ENCODE results near the gene ZNF687.
A peak's percentile ranks its signal among the peaks of the same experiment; 100 is the strongest.

Gene ZNF687

DNA sequence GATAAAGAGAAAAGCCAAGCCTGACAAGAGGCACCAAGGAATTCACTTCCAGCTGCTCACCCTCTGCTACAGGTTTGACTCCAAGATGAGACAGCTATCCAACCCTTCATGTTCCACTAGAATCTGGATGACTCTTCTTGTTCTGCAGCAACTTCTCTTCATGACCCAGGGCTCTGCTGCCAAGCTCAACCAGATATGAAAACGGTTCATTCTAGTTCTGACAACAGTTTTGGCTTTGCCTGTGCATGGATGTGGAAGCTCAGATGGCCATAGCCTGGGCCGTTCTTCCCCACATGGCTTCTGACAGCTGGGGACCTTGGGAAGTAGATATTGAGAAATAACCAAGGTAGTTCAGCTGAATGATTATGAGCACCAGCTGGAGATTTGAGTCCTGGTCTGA, 31.4 kb downstream of the ZNF687 start:
- no peak for DNase-seq

GRCh38 chr1:151314137-151314875, 32.2 kb downstream of the ZNF687 start:
- DNase-seq, result peak; percentile 71

GRCh38 chr1:151315565-151316235, 33.6 kb downstream of the ZNF687 start:
- no peak for DNase-seq

- no peak for DNase-seq
These were observed 36.9 kb downstream of the ZNF687 start for GRCh38 chr1:151318975-151319374.

DNA sequence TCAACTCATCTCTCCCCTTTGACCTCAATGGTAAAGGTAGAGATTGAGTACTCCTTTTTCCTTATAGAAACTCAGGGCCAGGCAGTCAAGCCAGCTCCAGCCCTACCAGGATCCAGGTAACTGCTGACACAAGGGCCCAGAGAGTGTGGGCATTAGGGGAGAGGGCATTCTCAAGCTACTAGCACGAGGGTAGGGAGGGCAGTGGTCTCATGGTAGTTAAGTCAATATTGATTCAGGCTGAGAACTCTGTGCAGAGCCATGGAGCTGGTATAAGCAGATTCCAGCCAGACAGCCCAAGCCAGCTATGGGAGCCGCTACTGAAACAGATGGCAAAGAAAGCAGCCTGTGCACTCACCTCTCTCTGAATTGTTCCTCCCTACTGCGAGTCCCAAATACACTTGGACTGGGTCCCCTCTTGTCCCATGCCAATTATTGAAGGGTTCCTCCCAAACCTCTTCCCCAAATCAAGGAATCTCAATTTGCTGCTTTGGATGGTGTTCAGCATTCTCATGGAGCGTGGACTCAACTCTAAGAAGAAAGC, 42.4 kb downstream of the ZNF687 start:
- DNase-seq, result no peak

- no peak for DNase-seq
These were observed 43.1 kb downstream of the ZNF687 start for GRCh38 chr1:151325231-151325630.

DNA sequence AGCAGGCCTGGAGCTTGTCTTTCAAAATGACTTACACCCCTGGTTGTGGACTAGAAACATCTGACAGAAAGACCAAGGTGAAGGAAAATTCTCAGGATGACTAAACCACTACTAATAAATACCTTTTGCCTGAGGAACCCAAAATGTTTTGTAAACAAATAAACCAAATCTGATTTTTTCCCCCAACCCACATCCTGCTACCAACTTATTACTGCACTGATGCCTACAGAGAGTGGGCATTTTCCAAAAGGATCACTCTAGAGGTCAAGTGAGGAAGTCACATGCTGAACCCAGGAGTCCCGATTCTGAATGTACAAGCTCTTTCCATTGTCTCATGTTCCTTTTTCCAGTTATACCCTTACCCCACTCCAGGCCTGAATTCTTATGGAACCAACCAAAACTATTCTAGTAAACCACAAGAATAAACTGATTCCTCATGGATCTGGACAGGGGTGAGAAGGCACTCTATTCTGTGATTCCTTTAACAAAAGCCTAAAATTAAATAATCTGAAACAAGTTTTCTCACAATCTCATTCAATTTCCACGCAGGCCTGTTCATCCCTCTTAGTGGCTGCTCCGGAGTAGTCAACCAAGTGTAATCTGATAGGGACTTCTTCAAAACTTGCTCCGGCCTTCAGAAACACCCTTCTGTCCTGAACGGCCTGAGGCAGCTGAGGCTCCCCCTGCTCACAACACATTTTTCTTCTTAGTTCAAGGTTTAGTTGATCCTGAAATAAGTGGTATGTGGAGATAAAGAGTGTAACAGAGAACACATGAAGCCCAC, 43.7 kb downstream of the ZNF687 start:
- no peak for DNase-seq

DNA sequence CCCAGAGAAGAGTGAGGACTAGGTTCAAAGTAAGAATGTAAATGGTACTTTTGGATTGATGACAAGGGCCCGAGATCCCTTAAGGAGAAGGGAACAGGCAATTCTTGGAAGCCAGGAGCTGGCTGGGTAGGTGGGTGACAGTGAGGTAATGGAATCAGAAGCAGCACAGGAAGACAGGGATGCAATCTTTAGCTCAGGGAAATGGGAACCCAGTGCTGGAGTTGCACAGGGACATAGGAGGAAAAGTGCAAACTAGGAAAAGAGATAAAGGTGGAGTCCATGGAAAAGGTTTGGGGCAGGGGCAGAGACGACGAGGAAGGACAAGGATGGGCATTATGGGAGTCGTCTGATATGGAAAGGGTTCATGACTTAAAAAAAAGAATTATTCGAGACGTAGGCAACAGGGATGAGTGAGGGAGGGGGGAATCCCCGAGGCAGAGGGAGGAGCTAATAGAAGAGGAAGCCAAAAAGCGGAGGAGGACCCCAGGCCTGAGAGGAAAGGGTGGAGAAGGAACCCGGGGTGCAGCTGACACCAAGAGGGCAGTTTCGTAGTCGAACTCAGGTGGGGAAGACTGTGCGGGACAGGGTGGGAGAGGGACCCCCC, 44.6 kb downstream of the ZNF687 start:
- peak; percentile 75 for DNase-seq

GRCh38 chr1:151327223-151327902, 45.3 kb downstream of the ZNF687 start, which contains the start of gene PI4KB:
Gene PI4KB (minus strand): TSS chr1:151327416. CDS start chr1:151316481, 10,935 bp downstream.
- peak; percentile 97 for DNase-seq

GRCh38 chr1:151327903-151328674, 46.0 kb downstream of the ZNF687 start:
- DNase-seq, result no peak

DNA sequence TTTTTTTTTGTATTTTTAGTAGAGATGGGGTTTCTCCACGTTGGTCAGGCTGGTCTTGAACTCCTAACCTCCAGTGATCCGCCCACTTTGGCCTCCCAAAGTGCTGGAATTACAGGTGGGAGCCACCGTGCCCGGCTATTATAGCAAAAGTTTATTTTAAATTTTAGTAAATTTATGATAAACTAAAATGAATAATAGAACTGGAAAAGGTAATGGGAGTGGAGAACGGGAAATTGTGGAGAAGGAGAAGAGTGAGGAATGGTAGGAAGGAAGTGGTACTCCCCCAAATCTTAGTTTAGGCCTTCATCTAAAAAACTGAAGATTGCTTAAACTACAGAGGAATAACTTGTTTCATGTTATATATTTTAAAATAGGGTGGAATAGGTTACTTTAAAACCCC, 52.7 kb downstream of the ZNF687 start:
- DNase-seq, result no peak

- DNase-seq, result no peak
These were observed 54.5 kb downstream of the ZNF687 start for GRCh38 chr1:151336556-151336955.

DNA sequence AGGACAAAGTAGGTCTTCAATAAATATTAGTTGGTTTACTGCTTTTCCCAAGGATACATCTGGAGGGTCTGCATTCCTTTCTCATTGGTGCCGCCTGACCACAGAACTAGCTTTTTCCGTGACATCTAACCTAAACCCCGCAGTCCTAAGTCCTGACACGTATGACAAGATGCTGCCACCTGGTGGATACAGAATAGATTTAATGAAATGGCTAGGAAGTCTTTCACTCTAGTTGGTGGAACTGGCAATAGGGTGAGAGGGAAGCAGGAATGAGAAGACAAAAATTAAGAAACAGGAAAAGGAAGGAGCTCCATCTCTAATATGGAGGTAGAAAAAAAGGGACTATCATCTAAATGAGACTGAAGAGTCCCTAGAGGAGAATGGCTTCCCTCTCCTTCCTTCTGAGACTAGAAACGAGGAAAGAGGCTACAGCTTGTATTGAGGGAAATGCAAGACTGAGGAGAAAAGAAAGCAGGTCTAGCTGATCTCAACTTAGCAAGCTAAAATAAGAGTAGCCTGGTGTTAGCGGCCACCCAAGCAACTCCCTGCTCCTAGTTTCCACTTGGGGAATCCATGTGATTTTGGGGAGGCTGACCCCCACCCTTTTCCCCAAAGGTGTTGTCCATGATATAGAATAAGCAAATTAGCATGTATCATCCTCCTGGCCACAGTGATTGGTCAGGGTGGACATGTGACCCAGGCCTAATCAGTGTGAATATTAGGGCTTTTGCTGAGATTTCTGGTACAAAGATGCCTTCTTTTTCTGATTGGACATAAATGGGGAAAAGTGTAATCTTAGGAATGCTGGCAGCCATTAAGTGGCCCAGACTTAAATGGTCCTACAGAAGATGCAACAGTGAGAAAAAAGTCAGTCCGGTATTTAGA, 59.0 kb downstream of the ZNF687 start:
- peak; percentile 67 for DNase-seq
